ENCODE data around the gene MDGA2. TPM values are rescaled to one million over a fixed set of nuclear protein-coding genes. Genes with fewer than 3 reads are reported as not detected.

MDGA2 gene
- polyA plus RNA-seq, 3 donors from 2014 or later = not detected

DNA sequence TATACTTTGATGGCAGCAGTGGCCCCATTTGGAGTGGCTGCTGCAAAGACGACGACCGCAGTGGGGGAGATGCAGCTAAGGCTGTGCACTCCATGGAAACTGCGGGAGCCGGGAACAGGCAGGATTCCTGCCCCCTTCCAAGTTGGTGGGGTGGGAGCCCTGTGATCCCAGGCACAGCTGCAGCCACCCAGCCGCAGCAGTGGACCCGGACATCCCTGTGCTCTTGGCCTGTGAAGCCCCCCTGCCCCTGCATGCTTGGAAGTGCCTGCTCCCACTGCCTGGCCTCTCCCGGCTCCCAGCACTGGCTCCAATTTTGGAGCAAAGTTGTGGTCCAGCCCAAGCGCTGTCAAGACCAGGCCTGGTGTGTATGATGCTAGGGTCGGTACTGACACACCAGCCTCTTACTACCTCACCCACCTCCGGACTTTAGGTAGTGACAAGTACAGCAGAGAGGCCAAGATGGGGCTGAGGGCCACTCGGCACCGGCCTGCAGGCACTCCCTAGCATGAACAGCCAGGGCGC is 521.1 kb downstream of the MDGA2 start:
- no peak for DNase-seq
- H3K9me3 Mint-ChIP-seq = peaks cover 8 to 44% (median 34%) of the 10 kb centered on the region in 6 donors
- no peak overlapping the region for H3K4me3 Mint-ChIP-seq
- no peak overlapping the region for H3K27ac Mint-ChIP-seq
- H3K27me3 Mint-ChIP-seq (ENCODE audit: low read depth in 3 of 3) = peaks cover 0 to 2% (median 2%) of the 10 kb centered on the region in 3 donors
- no peaks in the 10 kb centered on the region for H3K4me1 Mint-ChIP-seq
- peaks cover 0 to 4% (median 0%) of the 10 kb centered on the region in 3 donors for H3K36me3 Mint-ChIP-seq

DNA sequence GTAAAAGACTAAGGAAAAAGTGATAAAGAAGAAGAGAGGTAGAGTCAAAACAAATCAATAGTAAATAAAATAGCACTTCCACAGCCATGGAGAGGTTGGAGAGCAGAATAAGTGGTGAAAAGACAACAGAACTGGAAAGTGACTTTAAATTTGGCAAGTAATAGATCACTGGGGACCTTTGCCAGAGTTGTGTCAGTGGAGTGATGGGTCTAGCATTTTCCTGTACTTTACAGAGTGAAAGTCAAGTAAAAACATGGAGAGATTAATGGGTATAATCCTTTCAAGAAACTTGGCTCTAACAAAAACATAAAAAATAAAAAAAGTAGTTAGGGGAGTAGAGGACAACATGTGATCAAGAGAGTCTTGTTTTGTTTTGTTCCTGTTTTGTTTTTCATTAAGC is 521.7 kb downstream of the MDGA2 start:
- DNase-seq = no peak
- H3K36me3 Mint-ChIP-seq = peaks cover 0 to 4% (median 0%) of the 10 kb centered on the region in 3 donors
- H3K4me3 Mint-ChIP-seq = no peak overlapping the region
- H3K27me3 Mint-ChIP-seq (ENCODE audit: low read depth in 3 of 3) = peaks cover 0 to 2% (median 2%) of the 10 kb centered on the region in 3 donors
- H3K9me3 Mint-ChIP-seq = peaks cover 10 to 45% (median 32%) of the 10 kb centered on the region in 6 donors
- no peak overlapping the region for H3K27ac Mint-ChIP-seq
- H3K4me1 Mint-ChIP-seq = no peaks in the 10 kb centered on the region

DNA sequence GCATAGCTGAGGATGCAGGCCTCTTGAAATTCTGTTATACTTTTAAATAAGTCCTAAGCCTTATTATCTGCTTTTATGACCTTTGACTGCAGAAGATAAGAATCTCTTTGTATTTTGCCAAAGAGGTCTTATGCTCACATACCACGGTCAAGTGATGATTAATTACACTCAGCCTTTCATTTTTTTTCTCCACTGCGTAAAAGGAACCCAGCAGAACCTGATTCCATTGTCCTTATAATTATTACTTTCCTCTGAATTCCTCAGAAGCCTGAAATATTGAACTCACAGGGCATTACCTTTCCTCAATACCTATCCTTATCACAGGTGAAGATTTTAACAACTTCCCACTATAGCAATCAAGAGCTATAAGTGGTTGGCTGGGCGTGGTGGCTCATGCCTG is 525.1 kb downstream of the MDGA2 start:
- Mint-ChIP-seq H3K4me3 (no peak overlapping the region), H3K27me3 (ENCODE audit: low read depth in 3 of 3) (peaks cover 0 to 2% (median 2%) of the 10 kb centered on the region in 3 donors), H3K4me1 (no peaks in the 10 kb centered on the region), H3K36me3 (peaks cover 0 to 4% (median 0%) of the 10 kb centered on the region in 3 donors), H3K9me3 (peaks cover 12 to 49% (median 28%) of the 10 kb centered on the region in 6 donors), H3K27ac (no peak overlapping the region)
- DNase-seq = no peak

DNA sequence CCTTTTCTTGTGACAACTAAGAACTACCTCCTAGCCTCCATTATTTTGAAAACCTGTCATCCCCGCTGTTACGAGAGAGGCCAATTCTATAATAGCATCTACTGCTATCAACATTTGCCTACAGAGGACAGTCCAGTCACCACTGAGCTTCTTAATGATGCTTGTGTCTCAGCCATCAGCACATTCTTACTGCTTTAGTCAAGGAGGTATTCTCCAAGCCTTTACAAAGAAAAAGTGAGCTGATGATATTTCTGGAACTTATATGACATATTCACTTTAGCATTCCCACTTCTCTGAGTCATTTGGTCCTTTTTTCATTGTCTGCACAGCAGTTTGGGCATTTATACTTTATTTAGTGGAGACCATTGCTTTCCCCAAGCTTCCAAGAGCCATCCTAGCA is 526.1 kb downstream of the MDGA2 start:
- Mint-ChIP-seq H3K27ac (no peak overlapping the region), H3K4me1 (no peaks in the 10 kb centered on the region), H3K9me3 (peaks cover 12 to 53% (median 25%) of the 10 kb centered on the region in 6 donors), H3K4me3 (no peak overlapping the region), H3K27me3 (ENCODE audit: low read depth in 3 of 3) (no peaks in the 10 kb centered on the region), H3K36me3 (peaks cover 0 to 4% (median 0%) of the 10 kb centered on the region in 3 donors)
- no peak for DNase-seq

DNA sequence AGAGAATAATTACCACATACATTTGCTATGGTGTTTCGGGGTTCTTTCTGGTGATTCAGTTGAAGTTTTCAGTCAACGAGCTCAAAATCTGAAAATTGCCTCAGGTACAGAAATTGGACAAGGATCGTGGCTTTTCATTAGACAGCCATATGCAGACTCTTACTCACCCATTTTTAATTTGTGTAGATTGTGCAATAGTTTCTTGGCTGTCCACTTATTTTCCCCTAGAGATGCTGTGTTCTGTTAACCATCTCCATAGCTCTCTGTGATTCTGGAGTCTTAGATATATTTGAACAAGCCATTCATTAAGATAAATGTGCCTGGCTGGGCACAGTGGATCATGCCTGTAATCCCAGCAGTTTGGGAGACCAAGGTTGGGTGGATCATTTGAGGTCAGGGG is 526.7 kb downstream of the MDGA2 start:
- Mint-ChIP-seq H3K36me3 (peaks cover 0 to 2% (median 0%) of the 10 kb centered on the region in 3 donors), H3K27me3 (ENCODE audit: low read depth in 3 of 3) (no peaks in the 10 kb centered on the region), H3K9me3 (peaks cover 10 to 49% (median 22%) of the 10 kb centered on the region in 6 donors), H3K27ac (no peak overlapping the region), H3K4me3 (no peak overlapping the region), H3K4me1 (no peaks in the 10 kb centered on the region)
- no peak for DNase-seq

DNA sequence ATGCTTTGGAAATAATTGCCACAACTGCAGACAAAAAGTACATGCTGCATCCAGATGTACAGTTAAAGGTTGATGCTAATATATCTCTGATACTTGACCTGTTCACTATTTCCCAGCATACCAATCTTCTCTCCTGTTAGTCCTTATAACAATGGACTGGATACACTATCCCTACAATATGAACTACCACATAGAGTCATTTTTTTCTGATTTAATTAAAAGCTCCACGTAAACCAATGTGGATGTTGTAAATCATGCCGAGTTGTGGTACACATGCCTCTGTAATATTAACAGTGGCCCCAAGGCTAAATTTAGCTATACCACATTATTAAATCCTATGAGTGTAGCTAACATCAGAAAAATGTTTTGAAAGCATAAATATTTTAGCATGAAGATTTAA is 554.8 kb downstream of the MDGA2 start:
- Mint-ChIP-seq H3K36me3 (no peaks in the 10 kb centered on the region), H3K27ac (no peak overlapping the region), H3K27me3 (ENCODE audit: low read depth in 3 of 3) (no peaks in the 10 kb centered on the region), H3K4me1 (no peaks in the 10 kb centered on the region), H3K4me3 (no peak overlapping the region), H3K9me3 (peaks cover 2 to 32% (median 12%) of the 10 kb centered on the region in 6 donors)
- DNase-seq = no peak

DNA sequence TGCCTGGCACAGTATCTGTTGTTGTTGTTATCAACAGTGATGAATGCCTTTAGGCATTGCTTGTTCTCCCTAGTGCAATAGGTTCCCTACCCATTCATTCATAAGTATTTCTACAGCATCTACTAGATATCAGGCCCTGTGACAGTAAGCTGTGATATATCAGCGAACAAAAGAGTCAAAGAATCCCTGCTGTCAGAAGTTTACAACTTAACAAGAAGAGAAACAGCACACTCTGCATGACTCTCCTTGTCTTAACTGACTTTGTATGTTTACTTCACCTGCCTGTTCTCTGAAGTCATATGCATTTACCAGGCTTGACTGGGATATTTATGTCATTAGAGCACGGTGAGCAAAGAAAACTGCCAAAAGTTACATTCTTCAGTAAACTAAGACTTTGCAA is 571.6 kb downstream of the MDGA2 start:
- Mint-ChIP-seq H3K27ac (no peak overlapping the region), H3K36me3 (no peaks in the 10 kb centered on the region), H3K4me3 (no peak overlapping the region), H3K9me3 (peaks cover 7 to 52% (median 23%) of the 10 kb centered on the region in 6 donors), H3K4me1 (no peaks in the 10 kb centered on the region), H3K27me3 (ENCODE audit: low read depth in 3 of 3) (no peaks in the 10 kb centered on the region)
- no peak for DNase-seq

DNA sequence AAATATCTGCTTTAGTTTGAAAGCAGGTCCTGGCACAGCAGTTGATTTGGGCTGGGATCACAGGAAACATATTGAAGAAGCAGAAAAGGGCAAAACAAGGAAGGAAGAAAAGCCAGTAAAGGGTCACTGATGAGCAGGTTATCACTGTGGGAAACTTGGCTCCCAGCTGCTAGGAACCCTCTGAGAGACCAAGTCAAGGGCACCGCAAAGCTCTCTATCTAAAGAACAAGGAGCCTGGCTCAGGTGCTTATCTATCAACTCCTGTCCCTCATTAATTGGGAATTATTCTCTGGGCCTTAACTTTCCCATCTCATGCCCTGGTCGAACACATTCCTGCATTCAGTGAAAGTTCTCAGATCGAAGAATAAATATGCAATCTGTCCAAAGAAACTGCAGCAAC is 572.9 kb downstream of the MDGA2 start:
- Mint-ChIP-seq H3K4me3 (no peak overlapping the region), H3K27me3 (ENCODE audit: low read depth in 3 of 3) (no peaks in the 10 kb centered on the region), H3K9me3 (peaks cover 7 to 48% (median 20%) of the 10 kb centered on the region in 6 donors), H3K4me1 (no peaks in the 10 kb centered on the region), H3K36me3 (no peaks in the 10 kb centered on the region), H3K27ac (no peak overlapping the region)
- no peak for DNase-seq

DNA sequence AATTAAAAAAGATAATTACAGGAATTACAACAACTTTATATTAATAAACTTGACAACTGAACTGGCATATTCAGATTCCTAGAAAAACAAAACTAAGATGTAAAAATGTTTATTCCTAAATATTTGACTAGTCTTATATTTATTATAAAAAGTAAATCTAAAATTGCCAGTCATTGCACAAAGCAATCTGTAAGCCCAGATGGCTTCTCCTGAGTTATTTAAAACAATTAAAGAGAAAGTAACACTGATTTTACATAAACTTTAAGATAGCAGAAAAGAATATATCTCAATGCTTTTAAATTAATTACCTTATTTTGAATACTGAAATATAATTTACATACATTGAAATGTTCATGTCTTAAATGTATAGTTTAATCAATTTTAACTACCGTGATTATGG is 589.7 kb downstream of the MDGA2 start:
- Mint-ChIP-seq H3K9me3 (peaks cover 4 to 31% (median 18%) of the 10 kb centered on the region in 6 donors), H3K4me3 (no peak overlapping the region), H3K36me3 (peaks cover 0 to 2% (median 0%) of the 10 kb centered on the region in 3 donors), H3K27ac (no peak overlapping the region), H3K27me3 (ENCODE audit: low read depth in 3 of 3) (no peaks in the 10 kb centered on the region), H3K4me1 (no peaks in the 10 kb centered on the region)
- DNase-seq = no peak

DNA sequence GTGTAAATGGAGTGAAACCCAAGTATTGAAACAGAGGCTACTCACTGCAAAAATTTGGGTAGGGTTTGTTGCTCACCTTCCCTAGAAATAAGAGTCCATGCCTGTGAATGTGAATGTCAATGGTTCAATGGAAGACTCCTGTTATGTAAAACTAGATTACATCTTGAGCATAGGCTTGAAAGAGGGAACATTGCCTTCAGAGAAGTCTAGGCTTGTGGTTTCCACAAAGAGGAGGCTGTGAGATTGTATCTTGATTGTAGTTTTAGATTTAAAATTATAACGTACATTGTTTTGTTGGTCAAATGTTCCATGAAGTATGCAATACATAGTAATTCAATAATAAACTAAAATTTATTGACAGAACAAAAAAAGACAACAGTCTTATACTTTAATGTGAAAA is 610.1 kb downstream of the MDGA2 start:
- Mint-ChIP-seq H3K4me3 (no peak overlapping the region), H3K4me1 (no peaks in the 10 kb centered on the region), H3K9me3 (peaks cover 3 to 42% (median 16%) of the 10 kb centered on the region in 6 donors), H3K27me3 (ENCODE audit: low read depth in 3 of 3) (no peaks in the 10 kb centered on the region), H3K27ac (no peak overlapping the region), H3K36me3 (no peaks in the 10 kb centered on the region)
- no peak for DNase-seq

DNA sequence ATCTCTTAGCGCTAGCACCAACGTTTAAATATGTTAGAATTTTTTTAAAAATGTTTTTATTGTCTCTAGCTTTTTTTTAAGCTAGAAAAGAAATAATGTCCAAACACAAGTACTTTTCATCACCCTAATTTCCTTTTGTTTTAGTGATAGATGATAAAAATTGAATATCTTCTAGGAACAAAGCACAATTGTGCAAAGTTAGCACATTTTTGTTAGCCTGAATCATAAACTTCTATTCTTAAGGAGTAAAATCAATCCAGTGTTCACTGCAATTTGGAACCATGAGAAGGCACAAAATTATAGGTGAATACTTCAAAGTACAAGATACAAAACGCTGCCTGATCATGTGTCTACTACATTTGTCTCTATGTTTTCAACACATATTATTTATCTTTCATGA is 615.4 kb downstream of the MDGA2 start:
- Mint-ChIP-seq H3K4me3 (no peak overlapping the region), H3K27ac (no peak overlapping the region), H3K4me1 (no peaks in the 10 kb centered on the region), H3K36me3 (no peaks in the 10 kb centered on the region), H3K27me3 (ENCODE audit: low read depth in 3 of 3) (peaks cover 0 to 3% (median 0%) of the 10 kb centered on the region in 3 donors), H3K9me3 (peaks cover 0 to 39% (median 19%) of the 10 kb centered on the region in 6 donors)
- DNase-seq = no peak

DNA sequence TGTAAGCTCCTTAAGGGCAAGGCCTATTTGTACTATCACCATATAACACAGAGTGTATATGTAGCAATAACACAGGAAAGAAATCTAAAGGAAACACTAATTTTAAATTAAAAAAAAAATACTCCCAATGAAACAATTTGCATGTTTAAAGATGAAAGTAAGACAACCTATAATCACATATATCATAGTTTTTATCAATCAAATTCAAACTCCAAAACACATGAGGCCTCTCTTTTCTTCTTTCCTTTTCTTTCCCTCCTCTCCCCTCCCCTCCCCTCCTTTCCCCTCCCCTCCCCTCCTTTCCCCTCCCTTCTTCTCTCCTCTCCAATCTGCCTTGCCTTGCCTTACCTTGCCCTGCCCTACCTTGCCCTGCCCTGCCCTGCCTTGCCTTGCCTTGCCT is 618.0 kb downstream of the MDGA2 start:
- Mint-ChIP-seq H3K36me3 (no peaks in the 10 kb centered on the region), H3K27ac (no peak overlapping the region), H3K4me1 (no peaks in the 10 kb centered on the region), H3K9me3 (peaks cover 4 to 38% (median 23%) of the 10 kb centered on the region in 6 donors), H3K27me3 (ENCODE audit: low read depth in 3 of 3) (peaks cover 0 to 3% (median 1%) of the 10 kb centered on the region in 3 donors), H3K4me3 (no peak overlapping the region)
- no peak for DNase-seq

DNA sequence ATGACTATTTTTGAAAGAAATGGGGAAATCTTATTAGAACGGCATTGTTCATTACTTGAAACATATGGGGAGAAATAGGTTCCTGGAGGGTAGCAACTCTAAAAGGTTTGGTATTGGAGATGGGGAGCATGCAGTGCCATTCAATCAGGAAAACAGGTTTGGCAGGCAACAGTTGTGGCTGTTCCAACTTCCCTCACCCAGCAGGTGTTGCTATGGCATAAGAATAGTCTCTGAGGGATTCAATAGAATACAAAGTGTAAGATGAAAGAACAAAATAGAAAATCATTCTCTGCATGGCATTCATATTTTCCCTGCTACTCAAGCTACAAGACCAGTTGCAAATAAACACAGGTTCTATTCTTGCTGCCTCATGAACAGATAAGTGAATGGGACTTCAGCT is 630.6 kb downstream of the MDGA2 start:
- peaks cover 0 to 5% (median 0%) of the 10 kb centered on the region in 3 donors for H3K36me3 Mint-ChIP-seq
- H3K4me3 Mint-ChIP-seq = no peak overlapping the region
- no peak overlapping the region for H3K27ac Mint-ChIP-seq
- DNase-seq = no peak
- H3K27me3 Mint-ChIP-seq (ENCODE audit: low read depth in 3 of 3) = peaks cover 0 to 2% (median 0%) of the 10 kb centered on the region in 3 donors
- peaks cover 3 to 30% (median 10%) of the 10 kb centered on the region in 6 donors for H3K9me3 Mint-ChIP-seq
- H3K4me1 Mint-ChIP-seq = no peaks in the 10 kb centered on the region

DNA sequence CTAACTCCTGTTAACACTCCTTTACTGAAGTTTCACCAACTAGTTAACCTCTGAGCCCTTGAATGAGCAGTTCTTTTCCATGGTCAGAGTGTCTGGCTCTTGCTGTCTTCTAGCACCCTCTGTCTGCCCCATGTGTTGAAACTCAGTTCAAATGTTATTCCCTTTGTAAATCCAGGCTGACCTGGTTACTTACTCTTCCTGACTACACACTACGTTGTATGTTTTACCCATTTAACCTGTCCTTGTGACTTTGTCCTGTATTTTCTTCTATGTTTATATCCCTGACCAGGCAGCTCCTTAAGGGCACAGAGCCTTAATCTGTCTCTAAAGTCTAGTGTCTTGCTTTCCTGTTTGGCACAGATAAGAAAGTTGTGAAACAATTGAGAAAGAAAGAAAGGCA is 634.9 kb downstream of the MDGA2 start:
- H3K9me3 Mint-ChIP-seq = peaks cover 3 to 32% (median 14%) of the 10 kb centered on the region in 6 donors
- H3K27me3 Mint-ChIP-seq (ENCODE audit: low read depth in 3 of 3) = peaks cover 0 to 2% (median 0%) of the 10 kb centered on the region in 3 donors

DNA sequence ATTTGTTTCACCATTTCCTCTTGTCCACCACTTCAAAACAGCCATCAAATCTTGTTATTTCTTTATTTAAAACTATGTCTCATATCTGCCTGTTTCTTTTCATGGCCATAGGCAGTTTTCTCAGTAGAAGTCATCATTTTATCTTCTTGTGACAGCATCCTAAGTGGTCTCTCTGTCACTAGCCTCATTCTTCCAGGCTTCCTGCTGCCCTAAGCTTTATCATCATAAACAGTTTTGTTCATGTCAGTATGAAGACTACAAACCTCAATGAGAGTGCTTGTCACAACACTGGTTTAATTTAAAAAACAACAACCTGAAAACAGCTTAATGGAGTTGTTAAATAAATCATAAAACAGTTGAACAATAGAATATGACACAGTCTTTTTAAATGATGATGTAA is 636.1 kb downstream of the MDGA2 start:
- DNase-seq = no peak
- H3K4me3 Mint-ChIP-seq = no peak overlapping the region
- peaks cover 0 to 5% (median 0%) of the 10 kb centered on the region in 3 donors for H3K36me3 Mint-ChIP-seq
- H3K4me1 Mint-ChIP-seq = no peaks in the 10 kb centered on the region
- H3K27ac Mint-ChIP-seq = no peak overlapping the region
- peaks cover 4 to 31% (median 15%) of the 10 kb centered on the region in 6 donors for H3K9me3 Mint-ChIP-seq
- H3K27me3 Mint-ChIP-seq (ENCODE audit: low read depth in 3 of 3) = peaks cover 0 to 2% (median 0%) of the 10 kb centered on the region in 3 donors

More for the DNA sequence above, 634.9 kb downstream of the MDGA2 start:
- no peak overlapping the region for H3K4me3 Mint-ChIP-seq
- no peak for DNase-seq
- no peaks in the 10 kb centered on the region for H3K4me1 Mint-ChIP-seq
- no peak overlapping the region for H3K27ac Mint-ChIP-seq
- H3K36me3 Mint-ChIP-seq = peaks cover 0 to 5% (median 0%) of the 10 kb centered on the region in 3 donors

Measured in immature natural killer cell (primary cell).